ENCODE measurements around the gene ITGA11.

The ITGA11 gene

DNA sequence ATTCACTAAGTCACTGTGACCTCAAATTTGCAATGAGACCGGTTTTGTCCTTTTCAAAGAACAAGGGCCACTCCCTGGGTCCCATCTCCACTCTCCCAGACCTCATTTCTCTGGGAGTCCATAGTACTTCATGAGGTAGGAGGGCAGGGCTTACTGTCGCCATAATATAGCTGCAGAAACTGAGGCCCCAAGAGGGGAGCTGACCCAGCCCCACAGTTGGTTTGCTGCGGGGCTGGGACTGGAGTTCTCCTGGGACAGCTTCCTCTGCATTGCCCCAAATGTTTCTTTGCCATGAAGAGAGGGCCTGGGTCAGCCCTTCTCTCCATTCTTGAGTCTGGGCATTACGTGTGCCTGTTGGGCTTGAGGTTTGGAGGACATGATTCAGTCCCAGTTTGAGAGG, 60.1 kb downstream of the ITGA11 start:
- no peak for DNase-seq

DNA sequence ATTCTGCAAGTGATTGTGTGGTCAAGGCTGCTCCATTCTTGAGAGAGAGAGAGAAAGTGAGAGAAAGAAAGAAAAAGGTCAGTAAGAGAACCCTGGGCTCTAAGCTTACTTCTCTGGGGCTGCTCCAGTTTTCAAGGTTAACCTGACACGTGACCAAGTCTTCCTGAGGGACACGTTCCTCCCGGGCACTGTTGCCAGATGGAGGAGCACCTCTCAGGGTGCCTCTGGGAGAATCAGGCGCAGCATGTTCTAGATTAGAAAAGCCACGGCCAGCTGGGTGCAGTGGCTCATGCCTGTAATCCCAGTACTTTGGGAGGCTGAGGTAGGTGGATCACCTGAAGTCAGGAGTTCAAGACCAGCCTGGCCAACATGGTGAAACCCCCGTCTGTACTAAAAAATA, 60.8 kb downstream of the ITGA11 start:
- no peak for DNase-seq

DNA sequence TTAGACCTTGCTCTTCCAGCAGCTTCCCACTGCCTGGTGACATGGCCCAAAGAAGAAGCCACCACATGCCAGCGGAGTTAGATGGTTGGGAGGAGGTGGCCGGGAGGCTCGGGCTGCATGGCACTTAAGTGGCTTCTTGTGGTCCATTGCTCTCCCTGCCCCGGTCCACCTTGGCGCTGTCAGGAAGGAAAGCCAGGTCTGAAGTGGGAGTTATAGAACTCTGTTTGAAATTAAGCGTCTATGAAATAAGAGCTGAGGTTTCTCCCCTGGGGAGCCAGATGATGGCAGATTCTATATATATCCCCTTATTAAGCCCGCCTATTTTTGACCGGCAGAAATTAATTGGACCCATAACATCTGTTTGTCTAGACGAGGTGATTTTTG, 61.2 kb downstream of the ITGA11 start:
- DNase-seq: no peak

DNA sequence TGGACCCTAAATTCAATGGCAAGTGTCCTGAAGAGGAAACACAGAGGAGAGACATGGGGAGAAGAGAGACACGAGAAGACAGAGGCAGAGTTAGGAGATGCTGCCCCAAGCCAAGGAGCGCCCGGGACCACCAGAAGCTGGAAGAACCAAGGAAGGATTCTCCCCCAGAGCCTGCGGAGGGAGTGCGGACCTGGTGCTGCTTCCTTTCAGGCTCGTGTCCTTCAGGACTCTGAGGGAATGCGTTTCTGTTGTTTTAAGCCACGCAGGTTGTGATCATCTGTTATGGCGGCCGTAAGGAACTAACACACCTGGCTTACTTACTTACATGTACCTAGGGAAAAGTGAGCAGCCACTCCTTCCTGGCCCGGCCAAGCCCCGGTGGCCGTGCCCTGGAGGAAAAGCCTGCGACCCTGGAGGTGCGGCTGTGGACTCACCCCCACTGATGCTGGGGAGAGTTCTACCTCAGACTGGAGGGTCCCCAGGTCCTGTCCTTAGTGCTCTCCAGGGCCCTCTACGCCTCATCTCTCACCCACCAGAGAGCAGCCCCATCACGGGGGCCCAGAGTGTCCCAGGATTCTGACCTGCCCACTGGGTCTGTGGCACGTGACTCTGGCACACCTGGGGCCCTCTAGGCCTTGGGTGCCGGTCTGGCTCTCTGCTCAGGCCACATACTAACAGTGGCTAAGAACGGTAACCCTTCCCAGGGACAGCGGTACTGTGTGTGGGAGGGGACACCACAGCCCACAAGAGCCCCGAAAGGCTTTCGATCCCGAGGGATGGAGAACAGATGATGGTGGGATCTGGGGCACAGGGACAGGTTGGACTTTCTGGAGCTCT, 61.8 kb downstream of the ITGA11 start:
- DNase-seq: no peak

DNA sequence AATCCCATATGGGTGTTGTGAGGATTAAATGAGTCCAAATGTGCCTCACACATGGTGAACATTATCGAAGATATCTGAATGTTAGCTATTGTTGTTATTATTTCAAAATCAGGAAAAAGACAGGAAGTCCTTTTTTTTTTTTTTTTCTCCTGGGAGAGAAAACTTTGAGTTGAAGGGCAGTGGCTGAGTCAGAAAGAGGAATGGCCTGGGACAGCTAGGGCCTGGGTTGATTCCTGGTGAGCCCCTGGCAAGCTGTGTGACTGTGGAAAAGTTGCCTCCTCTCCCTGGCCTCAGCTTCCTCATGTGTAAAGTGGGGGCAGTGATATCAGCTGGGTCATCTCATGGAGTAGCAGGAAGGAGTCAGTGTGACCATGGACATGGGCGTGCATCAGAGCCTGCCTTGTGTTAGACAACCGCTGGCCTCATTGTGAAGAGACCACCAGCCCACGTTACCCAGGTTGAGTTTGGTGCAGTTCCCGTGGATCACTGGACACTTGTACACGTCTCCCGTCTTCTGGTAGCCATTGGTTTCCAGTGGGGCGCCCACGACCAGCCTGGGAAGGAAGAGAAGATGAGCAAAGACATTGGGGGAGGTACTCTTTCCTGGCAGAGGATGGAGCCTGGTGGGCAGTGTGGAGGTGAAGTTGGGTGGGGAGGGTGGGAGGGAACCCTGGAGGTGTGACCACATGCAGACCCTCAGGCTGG, 63.1 kb downstream of the ITGA11 start:
- no peak for DNase-seq

DNA sequence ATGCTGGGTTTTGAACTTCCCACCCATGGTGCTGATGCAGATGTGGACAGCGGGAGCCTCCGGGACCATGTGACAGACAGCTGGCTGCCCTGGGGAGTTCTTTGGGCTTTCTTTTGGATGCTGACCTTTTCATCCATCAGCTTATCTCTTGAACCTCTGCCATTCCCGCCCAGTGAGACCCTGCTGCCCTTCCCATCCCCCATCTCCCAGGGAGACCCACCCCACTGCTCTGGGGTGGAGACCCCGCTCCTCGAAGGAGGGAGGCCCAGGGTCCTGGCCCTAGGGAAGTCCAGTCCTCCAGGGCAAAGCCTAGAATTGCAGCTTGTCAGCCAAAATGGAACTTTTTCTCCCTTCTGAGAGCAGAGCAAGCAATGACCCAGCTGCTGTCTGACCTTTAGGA, 64.0 kb downstream of the ITGA11 start:
- no peak for DNase-seq

DNA sequence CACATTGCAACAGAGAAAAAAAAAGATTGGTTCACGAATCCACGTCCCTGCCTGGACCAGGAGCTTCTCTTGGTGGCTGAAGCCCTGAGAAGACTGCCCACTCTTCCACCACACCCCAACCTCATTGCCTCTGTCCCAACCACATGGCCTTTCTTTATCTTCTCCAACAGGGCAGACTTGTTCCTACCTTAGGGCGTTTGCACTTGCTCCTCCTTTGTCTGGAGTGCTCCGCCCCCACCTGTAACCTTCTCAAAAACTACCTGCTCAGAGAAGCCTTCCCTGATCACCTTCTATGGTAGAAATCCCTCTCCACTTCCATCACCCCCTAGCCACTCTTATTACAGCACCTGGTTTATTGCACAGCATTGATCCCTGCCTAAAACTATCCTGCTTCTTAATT, 64.7 kb downstream of the ITGA11 start:
- DNase-seq: no peak

DNA sequence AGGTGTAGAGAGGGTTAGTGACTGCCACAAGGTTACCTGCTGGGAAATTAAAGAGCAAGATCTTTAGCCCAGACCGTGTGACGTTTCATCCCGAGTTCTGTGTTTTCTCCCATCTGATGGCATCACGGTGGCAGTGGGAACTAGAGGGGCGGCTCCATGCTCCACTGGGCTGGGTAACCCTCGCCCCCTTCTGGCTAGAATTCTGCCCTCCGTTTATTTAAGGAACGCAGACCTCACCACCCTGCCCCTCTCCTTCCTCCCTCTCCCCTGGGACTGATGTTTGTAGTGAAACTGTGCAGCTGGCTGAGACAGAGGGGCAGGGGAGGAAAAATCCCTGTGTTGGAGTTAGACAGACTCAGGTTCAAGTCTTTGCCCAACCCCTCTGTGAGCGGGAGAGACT, 65.6 kb downstream of the ITGA11 start:
- no peak for DNase-seq

DNA sequence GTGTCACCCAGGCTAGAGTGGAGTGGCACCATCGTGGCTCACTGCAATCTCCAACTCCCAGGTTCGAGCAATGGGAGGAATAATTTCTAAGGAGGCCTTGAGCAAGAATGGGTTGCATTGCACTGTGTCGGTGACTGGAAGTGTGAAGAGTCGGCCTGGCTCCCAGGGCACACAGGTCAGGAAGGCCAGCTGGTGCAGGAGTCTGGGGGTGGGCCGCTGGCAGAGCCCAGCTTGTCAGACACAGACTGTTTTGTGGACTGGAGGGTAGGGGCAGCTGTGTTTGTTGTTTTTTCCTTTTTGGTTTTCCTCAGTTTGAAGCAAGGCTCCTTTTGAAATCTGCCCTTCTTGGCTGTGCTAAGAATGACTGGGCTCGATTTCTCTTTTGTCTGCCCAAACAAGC, 66.2 kb downstream of the ITGA11 start:
- DNase-seq: no peak

DNA sequence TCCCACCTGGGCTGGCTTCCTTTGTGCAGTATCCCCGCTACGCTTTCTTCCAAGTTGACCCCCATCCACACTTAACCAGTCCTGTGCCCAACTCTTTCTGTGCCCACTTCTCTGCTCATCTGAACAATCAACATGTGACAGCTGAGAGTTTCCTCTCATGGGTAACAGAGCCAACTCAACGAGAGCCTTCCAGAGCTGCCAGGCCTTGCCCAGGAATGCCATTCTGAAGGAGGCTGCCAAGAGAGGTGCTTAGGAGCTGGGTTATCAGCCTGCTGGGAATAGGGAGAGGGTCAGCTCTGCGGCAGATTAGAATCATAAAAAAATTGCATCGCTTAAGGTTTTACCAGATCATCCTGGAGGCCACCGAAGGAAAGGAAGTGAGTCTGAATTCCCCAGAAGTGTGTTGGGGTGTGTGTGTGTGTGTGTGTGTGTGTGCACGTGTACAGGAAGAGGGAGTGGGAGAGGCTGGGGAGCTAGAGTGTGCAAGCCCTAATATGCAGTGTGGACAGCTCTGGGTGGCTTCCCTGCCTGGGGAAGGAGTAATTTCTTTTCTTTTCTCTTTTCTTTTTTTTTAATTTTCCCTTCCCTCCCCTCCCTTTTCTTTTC, 66.7 kb downstream of the ITGA11 start:
- no peak for DNase-seq

DNA sequence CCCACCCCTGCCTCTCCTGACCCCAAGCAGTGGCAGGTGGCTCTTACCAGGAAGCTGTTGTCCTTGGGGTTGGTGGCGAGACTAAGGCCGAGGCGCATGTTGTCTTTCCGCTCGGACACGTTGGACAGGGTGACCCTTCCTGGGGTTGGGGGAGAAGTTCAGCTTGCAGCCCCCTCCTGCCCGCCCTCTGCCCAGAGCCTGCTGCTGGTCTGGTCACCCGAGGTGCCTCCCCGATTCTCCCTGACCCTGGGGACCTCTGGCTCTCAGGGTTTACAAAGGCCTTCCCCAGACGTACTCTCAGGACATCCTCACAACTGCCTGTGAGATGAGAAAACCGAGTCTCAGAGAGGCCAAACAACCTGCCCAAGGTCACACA, 67.3 kb downstream of the ITGA11 start:
- DNase-seq: no peak

DNA sequence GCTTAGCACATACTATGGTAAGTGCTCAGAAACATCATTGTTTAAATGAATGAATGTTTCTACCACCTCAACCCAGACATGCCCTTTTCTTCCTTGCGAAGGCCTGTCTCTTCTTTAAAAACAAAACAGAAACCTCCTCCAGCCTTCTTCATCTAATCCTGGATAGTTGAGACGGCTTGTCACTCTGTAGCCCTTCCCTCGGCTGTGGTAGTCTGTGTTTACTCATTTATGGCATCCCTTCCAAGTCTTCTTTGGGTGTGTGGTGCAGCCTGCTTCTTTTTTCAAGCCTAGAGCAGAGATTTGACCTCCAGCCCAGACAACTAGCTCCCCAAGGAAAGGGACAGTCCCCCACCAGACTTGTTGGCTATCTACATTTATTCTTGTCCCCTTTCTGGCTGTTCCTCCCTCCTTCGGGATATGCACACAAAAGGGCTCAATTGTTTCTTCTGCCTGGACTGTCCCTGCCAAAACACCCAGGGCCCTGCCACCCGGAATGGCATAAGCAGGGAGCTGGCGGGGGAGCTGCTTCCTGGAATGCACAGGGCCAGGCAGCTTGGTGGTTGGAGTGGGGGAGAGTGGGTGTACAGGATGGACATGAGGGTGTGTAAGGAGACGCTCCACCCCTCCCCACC, 67.8 kb downstream of the ITGA11 start:
- no peak for DNase-seq

DNA sequence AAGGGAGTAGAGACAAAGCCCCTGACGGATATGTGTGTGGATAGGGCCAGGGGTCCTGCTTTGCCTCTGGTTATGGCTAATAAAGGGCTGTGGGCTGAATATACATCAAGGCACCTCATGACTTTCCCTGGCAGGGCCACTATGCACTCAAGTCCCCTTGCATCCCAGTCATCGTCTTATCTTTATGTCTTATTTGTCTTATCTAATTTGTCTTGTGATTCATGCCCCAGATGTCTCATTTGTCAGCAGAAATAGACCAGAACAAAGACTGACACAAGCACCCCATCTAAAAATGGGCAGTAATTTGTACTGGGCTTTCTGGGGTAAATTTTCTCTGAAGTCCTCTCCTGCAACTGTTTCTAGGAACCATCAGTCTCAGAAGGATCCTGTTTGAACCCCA, 68.6 kb downstream of the ITGA11 start:
- no peak for DNase-seq

DNA sequence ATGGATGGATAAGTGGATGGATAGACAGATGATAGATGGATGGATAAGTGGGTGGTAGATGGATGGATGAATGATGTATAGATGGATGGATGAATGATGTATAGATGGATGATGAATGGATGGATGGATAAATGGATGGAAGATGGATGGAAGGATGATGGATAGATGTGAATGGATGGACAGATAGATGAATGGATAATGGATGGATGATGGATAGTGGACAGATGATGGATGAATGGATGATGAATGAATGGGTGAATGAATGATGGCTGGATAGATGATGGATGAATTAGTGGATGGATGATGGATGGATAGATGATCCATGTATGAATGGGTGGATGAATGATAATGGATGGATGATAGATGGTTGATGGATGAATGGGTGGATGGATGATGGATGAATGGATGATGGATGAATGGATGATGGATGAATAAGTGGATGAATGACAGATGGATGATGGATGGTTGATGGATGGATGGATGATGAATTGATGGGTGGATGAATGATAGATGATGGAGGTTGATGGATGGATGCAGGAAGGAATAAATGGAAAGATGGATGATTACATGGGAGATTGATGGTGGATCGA, 69.3 kb downstream of the ITGA11 start:
- no peak for DNase-seq

DNA sequence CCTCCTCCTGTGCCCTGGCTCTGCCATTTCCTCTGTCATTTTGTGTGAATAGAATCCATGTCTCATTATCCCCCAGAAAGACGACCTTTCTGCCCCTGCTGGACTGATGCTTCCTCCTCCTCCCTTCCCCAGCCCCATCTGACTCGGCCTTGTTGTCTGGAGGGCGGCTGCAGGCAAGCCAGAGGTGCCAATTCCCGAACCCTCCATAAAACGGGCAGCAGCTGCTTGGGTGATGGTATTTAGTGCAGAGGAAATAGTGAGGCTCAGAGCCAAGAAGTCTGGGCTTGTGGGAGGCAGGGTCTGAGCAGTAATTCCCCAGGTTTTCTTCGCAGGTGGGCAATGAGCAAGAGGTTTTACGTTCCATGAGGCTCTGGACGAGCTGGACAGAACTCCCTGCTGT, 71.2 kb downstream of the ITGA11 start:
- no peak for DNase-seq

DNA sequence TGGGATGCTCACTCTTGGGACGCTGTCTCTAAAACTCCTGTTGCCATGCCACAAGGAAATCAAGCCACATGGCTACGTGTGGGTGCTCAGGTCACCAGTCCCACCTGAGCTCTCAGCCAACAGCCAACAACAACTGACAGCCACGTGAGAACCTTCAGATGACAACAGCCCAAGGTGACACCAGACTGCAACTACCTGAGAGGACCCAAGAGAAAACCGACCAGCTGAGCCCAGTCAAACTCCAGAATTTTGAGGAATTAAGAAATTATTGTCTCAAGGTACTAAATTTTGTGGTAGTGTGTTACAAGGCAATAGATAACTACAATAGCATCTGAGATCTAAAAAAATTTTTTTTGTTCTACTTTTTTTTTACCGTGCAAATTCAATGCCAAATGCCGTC, 75.2 kb downstream of the ITGA11 start:
- DNase-seq: no peak

DNA sequence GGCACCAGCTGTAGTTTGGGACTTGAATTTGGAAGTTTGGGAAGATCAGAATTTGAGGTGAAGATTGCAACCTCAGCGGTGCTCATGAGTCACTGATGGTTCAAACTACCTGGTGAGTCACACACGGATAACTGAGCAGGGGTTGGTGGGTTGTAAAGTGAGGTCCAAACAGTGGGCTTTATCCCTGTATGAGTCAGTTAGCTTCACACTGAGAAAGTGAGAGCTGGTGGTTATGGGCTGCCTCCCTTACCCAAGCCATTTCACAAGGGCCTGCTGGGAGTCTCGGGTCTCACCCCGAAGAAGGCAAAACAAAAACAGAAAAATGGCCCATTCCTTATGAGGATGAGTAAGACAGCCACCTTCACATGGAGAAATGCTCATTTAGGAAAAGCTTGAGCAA, 77.0 kb downstream of the ITGA11 start:
- DNase-seq: no peak

DNA sequence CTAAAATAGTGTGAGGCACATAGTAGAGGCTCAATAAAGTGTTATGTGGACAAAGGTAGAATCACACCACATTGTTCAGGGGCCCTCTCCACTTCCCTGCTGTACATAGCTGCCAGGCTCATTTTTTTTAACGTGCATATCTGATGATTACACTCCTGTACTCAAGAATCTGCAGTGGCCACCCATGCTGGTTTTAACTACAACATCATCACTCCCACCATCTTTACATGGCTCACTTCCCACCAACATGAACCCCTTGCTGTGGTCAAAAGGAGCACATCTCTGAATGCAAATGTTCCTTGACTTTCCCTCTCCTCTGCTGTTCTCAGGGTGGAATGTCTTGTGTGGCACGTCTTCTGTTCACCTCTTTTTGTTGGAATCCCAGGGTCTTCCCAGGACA, 77.7 kb downstream of the ITGA11 start:
- no peak for DNase-seq

DNA sequence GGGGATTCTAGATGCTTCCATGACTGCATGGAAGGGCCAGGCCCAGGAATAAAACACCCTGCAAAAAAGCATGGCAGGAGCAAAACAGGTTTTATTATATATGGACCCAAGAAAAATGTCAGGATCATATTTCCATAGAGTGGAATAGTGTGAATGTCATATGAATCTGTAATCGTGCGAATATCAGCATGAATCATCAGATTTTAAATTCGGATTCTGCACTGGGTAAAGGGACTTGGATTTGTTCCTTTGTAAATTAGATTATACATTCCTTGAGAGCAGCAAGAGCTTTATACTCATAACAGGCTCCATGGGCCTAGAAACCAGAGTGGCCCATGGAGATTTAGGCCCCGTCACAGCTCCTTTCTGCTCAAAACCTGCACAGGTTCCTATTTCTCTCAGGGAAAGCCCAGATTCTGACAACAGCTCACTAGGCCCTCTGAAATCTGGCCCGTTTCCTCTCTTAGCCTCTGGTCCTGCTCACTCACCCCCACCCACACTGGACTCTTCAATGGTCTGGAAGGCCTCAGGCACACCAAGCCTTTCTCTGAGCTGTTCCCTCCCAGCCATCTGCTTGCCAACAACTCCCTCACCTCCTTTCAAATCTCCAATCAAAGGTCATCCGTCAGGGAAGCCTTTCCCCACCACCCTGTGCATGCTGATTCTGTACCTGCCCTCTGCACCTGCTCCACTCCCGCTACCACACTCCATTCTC, 78.4 kb downstream of the ITGA11 start:
- no peak for DNase-seq

DNA sequence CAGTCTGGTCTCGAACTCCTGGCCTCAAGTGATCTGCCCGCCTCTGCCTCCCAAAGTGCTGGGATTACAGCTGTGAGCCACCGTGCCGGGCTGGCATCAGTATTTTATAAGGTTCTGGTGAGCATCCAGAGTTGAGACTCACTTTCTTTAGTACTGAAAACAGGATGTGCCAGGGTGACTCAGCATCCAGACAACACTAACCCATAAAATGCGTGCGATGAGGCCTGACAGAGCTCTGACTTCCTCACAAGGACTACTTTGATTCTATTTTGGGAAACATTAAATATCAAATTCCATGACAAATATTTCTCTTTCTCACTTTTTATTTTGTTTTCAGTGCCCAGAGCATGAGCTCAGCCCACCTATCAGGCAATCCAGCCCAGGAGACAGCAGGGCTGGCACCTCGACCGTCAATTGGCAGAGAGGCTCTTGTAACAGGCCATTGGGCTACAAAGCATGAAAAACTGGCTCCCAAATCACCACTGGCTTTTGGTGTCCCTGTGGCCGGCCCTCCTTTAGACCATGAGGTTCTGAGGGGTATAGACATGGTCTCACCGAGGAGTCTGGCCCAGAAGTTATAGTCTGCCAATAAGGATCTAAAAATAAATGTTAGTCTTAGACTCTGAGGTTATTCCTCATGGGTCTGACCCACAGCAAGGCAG, 79.4 kb downstream of the ITGA11 start:
- no peak for DNase-seq

DNA sequence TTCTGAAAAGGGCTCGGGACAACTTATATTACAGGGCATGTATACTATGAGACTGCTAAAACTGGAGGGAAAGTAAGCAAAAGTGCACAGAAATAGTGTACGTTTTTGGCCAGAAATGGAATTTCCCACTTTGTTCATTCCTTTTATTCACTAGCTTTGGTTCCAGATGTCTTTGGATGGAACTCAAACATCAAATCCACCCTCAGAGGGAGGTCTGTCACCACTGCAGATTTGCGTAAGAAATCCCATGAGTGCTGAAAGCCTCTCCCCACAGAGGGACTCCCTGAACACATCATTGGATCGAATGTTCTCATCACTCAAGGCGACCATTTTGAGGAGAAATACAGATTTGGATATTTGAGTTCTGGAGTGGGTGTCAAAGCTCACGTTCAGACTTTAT, 82.8 kb downstream of the ITGA11 start:
- no peak for DNase-seq

DNA sequence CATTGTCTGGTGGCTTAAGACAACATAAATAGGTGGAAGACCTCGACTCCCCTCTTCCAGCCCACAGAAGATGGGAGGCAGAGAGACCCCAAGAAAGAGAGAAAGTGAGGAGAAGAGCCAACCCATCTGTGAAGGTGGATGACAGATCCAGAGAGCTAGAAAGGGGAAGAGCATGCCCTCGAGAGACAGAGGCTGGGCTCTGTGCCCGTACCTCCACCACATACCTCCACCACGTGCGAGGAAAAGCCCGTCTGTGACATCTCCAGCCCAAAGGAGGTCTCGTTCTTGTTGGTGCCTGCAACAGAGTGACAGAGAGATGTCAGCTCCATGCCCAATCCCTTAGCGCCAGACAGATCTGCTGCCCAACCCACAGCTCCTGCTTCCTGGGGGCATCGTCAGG, 83.4 kb downstream of the ITGA11 start:
- no peak for DNase-seq
